ENCODE data around the gene TTC31.

The TTC31 gene

GRCh38 chr2:74498500-74499266 lies 15.8 kb downstream of the TTC31 start:
- peak overlapping the region in 1 of 5 donors; percentile 28 for H3K9ac ChIP-seq (ENCODE audit: low read length in 5 of 5)
- peaks cover 31 to 52% (median 39%) of the 10 kb centered on the region in 5 donors for H3K27me3 ChIP-seq (ENCODE audit: control insufficient read depth in 5 of 5, insufficient read depth in 4 of 5, low read length in 5 of 5)
- H3K4me3 ChIP-seq (ENCODE audit: low read depth in 1 of 5, low read length in 5 of 5) = peak overlapping the region; percentile 36 to 59 (median 52)
- no peaks in the 10 kb centered on the region for H3K9me3 ChIP-seq (ENCODE audit: control insufficient read depth in 5 of 5, low read length in 5 of 5)
- peaks cover 5 to 10% (median 8%) of the 10 kb centered on the region in 5 donors for H3K36me3 ChIP-seq (ENCODE audit: control insufficient read depth in 5 of 5, insufficient read depth in 5 of 5, low read length in 5 of 5)
- peaks cover under 1 to 48% (median 42%) of the 10 kb centered on the region in 5 donors for H3K4me1 ChIP-seq (ENCODE audit: control insufficient read depth in 5 of 5, insufficient read depth in 5 of 5, low read length in 5 of 5)
- no peak overlapping the region for H3K27ac ChIP-seq (ENCODE audit: low read depth, low read length)

- H3K9ac ChIP-seq (ENCODE audit: low read length in 5 of 5) = peak within 1 kb of the TSS in 1 of 5 donors; percentile 28
- peak within 1 kb of the TSS; percentile 36 to 59 (median 52) for H3K4me3 ChIP-seq (ENCODE audit: low read depth in 1 of 5, low read length in 5 of 5)
- peaks cover under 1 to 2% (median 1%) of the 10 kb centered on the region in 5 donors for H3K36me3 ChIP-seq (ENCODE audit: control insufficient read depth in 5 of 5, insufficient read depth in 5 of 5, low read length in 5 of 5)
- no peak within 1 kb of the TSS for H3K27ac ChIP-seq (ENCODE audit: low read depth, low read length)
- peaks cover 1 to 55% (median 49%) of the 10 kb centered on the region in 5 donors for H3K4me1 ChIP-seq (ENCODE audit: control insufficient read depth in 5 of 5, insufficient read depth in 5 of 5, low read length in 5 of 5)
- H3K27me3 ChIP-seq (ENCODE audit: control insufficient read depth in 5 of 5, insufficient read depth in 4 of 5, low read length in 5 of 5) = peaks cover 31 to 52% (median 39%) of the 10 kb centered on the region in 5 donors
- no peaks in the 10 kb centered on the region for H3K9me3 ChIP-seq (ENCODE audit: control insufficient read depth in 5 of 5, low read length in 5 of 5)
Measured at GRCh38 chr2:74499267-74499939, 16.5 kb downstream of the TTC31 start, which contains the start of gene LBX2. Gene LBX2 (minus strand): TSS chr2:74499603. CDS start chr2:74499537, 66 bp downstream.

DNA sequence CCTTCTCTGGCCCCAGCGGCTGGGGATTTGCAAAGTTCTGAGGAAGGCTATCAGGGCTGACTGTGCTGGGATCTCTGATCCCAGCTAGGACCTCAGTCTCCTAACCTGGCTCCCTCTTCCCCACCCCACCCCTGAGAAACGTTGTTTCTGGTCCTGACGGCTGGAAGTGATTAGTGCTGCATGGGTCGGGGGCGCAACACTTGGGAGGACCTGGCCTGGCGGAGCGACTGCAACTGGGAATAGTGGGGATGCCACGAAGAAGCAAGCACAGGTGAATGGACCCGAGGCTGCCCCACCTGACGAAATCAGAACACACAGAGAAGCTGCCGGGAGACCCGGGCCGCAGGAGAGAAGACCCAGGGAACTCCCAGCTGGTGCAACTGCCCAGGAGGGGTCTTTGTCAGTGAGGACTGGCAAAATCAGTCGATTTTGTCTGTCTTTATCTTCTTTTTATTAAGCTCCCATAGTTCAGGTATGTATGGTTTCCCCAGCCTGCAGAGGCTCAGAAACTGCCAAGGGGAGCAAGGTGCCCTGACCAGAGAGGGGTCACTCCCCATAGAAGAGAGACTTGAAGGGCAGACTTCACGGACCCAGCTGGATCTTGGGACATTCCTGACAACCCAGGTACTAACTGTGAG lies 17.2 kb downstream of the TTC31 start:
- no peak overlapping the region for H3K27ac ChIP-seq (ENCODE audit: low read depth, low read length)
- peaks cover 0 to 5% (median 2%) of the 10 kb centered on the region in 5 donors for H3K36me3 ChIP-seq (ENCODE audit: control insufficient read depth in 5 of 5, insufficient read depth in 5 of 5, low read length in 5 of 5)
- peaks cover 31 to 52% (median 39%) of the 10 kb centered on the region in 5 donors for H3K27me3 ChIP-seq (ENCODE audit: control insufficient read depth in 5 of 5, insufficient read depth in 4 of 5, low read length in 5 of 5)
- no peak overlapping the region for H3K9ac ChIP-seq (ENCODE audit: low read length in 5 of 5)
- no peaks in the 10 kb centered on the region for H3K9me3 ChIP-seq (ENCODE audit: control insufficient read depth in 5 of 5, low read length in 5 of 5)
- H3K4me1 ChIP-seq (ENCODE audit: control insufficient read depth in 5 of 5, insufficient read depth in 5 of 5, low read length in 5 of 5) = peaks cover 1 to 60% (median 55%) of the 10 kb centered on the region in 5 donors
- no peak overlapping the region for H3K4me3 ChIP-seq (ENCODE audit: low read depth in 1 of 5, low read length in 5 of 5)

- H3K9ac ChIP-seq (ENCODE audit: low read length in 5 of 5) = no peak overlapping the region
- no peak overlapping the region for H3K27ac ChIP-seq (ENCODE audit: low read depth, low read length)
- H3K4me3 ChIP-seq (ENCODE audit: low read depth in 1 of 5, low read length in 5 of 5) = no peak overlapping the region
- H3K9me3 ChIP-seq (ENCODE audit: control insufficient read depth in 5 of 5, low read length in 5 of 5) = no peaks in the 10 kb centered on the region
- H3K27me3 ChIP-seq (ENCODE audit: control insufficient read depth in 5 of 5, insufficient read depth in 4 of 5, low read length in 5 of 5) = peaks cover 31 to 52% (median 39%) of the 10 kb centered on the region in 5 donors
- H3K4me1 ChIP-seq (ENCODE audit: control insufficient read depth in 5 of 5, insufficient read depth in 5 of 5, low read length in 5 of 5) = peaks cover 1 to 65% (median 60%) of the 10 kb centered on the region in 5 donors
- peaks cover 0 to 10% (median 7%) of the 10 kb centered on the region in 5 donors for H3K36me3 ChIP-seq (ENCODE audit: control insufficient read depth in 5 of 5, insufficient read depth in 5 of 5, low read length in 5 of 5)
Measured at GRCh38 chr2:74500578-74500946, 17.7 kb downstream of the TTC31 start.

- peaks cover 4 to 72% (median 68%) of the 10 kb centered on the region in 5 donors for H3K4me1 ChIP-seq (ENCODE audit: control insufficient read depth in 5 of 5, insufficient read depth in 5 of 5, low read length in 5 of 5)
- no peaks in the 10 kb centered on the region for H3K9me3 ChIP-seq (ENCODE audit: control insufficient read depth in 5 of 5, low read length in 5 of 5)
- no peak overlapping the region for H3K9ac ChIP-seq (ENCODE audit: low read length in 5 of 5)
- H3K4me3 ChIP-seq (ENCODE audit: low read depth in 1 of 5, low read length in 5 of 5) = peak overlapping the region in 2 of 5 donors; percentile 84 to 87
- peaks cover 31 to 52% (median 39%) of the 10 kb centered on the region in 5 donors for H3K27me3 ChIP-seq (ENCODE audit: control insufficient read depth in 5 of 5, insufficient read depth in 4 of 5, low read length in 5 of 5)
- peaks cover 0 to 14% (median 11%) of the 10 kb centered on the region in 5 donors for H3K36me3 ChIP-seq (ENCODE audit: control insufficient read depth in 5 of 5, insufficient read depth in 5 of 5, low read length in 5 of 5)
- no peak overlapping the region for H3K27ac ChIP-seq (ENCODE audit: low read depth, low read length)
Measured at GRCh38 chr2:74501335-74502071, 18.6 kb downstream of the TTC31 start.

DNA sequence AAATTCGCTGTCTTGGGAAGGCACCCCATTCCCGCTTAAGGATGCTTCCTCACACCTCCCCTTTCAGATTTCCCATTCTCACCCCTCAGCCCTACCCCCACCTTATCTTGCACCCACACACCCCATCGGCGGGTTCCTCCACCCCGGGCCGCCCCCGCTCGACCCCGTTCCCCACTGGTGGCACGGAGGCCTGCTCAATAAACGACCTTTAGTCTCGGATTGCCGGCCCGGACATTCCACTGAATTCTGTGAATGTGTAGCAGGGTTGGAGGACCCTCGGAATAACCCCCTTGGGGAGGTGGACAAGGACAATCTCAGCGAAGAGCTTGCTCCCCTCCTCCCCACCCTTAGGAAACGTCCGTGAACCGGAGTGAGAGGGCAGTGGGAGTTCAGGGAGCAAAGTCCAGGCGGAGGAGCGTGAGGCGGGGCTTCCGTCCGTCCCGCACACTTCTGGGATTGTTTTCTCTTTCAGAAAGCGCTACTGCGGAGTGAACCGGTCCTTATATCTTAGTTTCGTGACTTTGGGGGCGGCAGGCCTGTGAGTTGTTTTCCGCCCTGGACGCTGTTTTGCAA lies 19.4 kb downstream of the TTC31 start:
- Histone ChIP-seq H3K27ac (ENCODE audit: low read depth, low read length) (peak overlapping the region; percentile 88), H3K4me1 (ENCODE audit: control insufficient read depth in 5 of 5, insufficient read depth in 5 of 5, low read length in 5 of 5) (peaks cover 6 to 78% (median 75%) of the 10 kb centered on the region in 5 donors), H3K9ac (ENCODE audit: low read length in 5 of 5) (peak overlapping the region; percentile 48 to 90 (median 84)), H3K4me3 (ENCODE audit: low read depth in 1 of 5, low read length in 5 of 5) (peak overlapping the region; percentile 81 to 87 (median 84)), H3K27me3 (ENCODE audit: control insufficient read depth in 5 of 5, insufficient read depth in 4 of 5, low read length in 5 of 5) (peaks cover 31 to 50% (median 34%) of the 10 kb centered on the region in 5 donors), H3K36me3 (ENCODE audit: control insufficient read depth in 5 of 5, insufficient read depth in 5 of 5, low read length in 5 of 5) (peaks cover 0 to 14% (median 11%) of the 10 kb centered on the region in 5 donors), H3K9me3 (ENCODE audit: control insufficient read depth in 5 of 5, low read length in 5 of 5) (no peaks in the 10 kb centered on the region)

DNA sequence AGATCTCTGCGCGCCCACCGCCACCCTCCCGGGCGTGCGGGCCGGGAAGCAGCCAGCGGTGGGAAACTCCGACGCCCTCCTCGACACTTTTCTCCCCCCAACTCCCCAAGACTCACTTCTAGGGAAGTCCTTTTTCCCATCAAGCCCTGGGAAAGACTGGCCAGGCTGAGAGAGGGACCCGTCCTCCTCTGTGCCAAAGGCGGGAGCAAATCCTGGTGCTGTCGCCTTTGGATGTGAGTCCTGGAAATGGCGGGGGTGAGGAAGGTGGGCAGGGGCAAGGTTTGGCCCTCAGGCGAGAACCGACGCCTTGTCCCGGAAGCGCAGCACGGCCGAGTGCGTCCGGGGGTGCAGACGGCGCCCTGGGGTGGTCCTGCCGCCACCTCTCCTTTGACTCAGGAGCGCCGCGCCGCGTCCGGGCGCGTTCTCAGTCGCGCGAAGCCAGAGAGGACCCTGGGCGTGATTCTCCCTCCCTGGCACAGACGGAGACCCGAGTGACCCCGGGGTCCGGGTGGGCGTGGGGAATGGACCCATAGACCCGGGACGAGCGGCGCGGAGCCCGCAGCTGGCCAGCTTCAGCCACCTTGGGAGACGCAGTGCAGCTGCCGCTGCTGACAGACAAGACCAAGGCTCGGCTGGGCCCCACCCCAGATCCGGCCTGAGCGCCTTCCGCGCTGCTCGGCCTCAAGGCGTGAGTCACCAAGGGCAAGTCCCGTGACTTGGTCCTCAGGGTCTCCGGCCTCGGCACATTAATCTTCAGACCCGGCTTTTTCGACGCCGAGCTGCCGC lies 20.0 kb downstream of the TTC31 start:
- Histone ChIP-seq H3K27ac (ENCODE audit: low read depth, low read length) (peak overlapping the region; percentile 88), H3K27me3 (ENCODE audit: control insufficient read depth in 5 of 5, insufficient read depth in 4 of 5, low read length in 5 of 5) (peaks cover 25 to 43% (median 29%) of the 10 kb centered on the region in 5 donors), H3K4me1 (ENCODE audit: control insufficient read depth in 5 of 5, insufficient read depth in 5 of 5, low read length in 5 of 5) (peaks cover 6 to 74% (median 73%) of the 10 kb centered on the region in 5 donors), H3K9ac (ENCODE audit: low read length in 5 of 5) (peak overlapping the region; percentile 48 to 90 (median 84)), H3K4me3 (ENCODE audit: low read depth in 1 of 5, low read length in 5 of 5) (peak overlapping the region; percentile 81 to 87 (median 84)), H3K36me3 (ENCODE audit: control insufficient read depth in 5 of 5, insufficient read depth in 5 of 5, low read length in 5 of 5) (peaks cover 0 to 14% (median 11%) of the 10 kb centered on the region in 5 donors), H3K9me3 (ENCODE audit: control insufficient read depth in 5 of 5, low read length in 5 of 5) (no peaks in the 10 kb centered on the region)

DNA sequence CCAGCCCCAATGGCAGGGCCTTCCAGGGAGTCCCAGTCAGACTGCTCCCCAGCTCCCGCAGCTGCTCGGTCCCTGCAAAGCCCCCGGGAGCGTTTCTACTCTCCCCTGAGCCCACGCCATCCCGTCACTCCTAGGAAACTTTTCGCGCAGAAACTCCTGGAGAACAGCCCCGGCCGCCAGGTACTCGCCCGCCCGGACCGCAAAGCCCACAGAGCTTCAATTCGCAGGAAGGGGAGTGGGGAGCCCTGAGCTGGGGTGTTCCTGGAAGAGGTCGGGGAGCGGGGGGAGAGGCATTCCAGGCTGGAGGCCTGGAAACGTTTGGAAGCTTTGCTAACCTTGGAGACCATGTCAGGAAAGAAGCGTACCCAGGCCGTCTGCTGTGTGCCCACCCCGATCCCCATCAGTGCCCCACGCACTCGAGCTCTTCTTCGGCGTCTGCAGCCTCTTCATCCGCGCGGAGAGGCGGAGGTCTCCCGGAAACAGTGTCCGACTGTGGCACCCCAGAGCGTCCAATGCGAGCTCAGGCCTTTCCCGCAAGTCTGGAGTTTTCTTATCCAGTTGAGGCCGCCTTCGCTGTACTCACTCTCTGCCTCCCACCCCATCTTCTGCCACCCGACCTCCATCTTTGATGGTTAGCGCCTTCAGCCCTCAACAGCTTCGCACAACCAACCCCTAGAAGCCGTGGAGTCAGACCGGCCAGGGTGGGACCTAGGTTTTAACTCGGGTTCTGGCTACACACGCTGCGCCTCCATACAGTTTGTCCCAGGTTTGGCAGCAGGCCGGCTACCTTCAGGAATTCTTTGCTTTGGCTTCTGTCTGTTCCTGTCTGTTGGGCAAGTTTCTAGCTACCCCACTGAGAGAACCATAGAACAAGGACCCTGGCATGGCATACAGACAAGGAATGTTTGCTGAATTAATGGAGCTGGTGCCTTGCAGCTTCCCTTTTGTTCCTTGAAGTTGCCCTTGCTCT lies 20.9 kb downstream of the TTC31 start:
- Histone ChIP-seq H3K4me1 (ENCODE audit: control insufficient read depth in 5 of 5, insufficient read depth in 5 of 5, low read length in 5 of 5) (peaks cover 6 to 71% (median 69%) of the 10 kb centered on the region in 5 donors), H3K9ac (ENCODE audit: low read length in 5 of 5) (peak overlapping the region; percentile 48 to 90 (median 84)), H3K9me3 (ENCODE audit: control insufficient read depth in 5 of 5, low read length in 5 of 5) (no peaks in the 10 kb centered on the region), H3K27me3 (ENCODE audit: control insufficient read depth in 5 of 5, insufficient read depth in 4 of 5, low read length in 5 of 5) (peaks cover 16 to 34% (median 20%) of the 10 kb centered on the region in 5 donors), H3K27ac (ENCODE audit: low read depth, low read length) (peak overlapping the region; percentile 88), H3K4me3 (ENCODE audit: low read depth in 1 of 5, low read length in 5 of 5) (peak overlapping the region; percentile 74 to 87 (median 83)), H3K36me3 (ENCODE audit: control insufficient read depth in 5 of 5, insufficient read depth in 5 of 5, low read length in 5 of 5) (peaks cover 0 to 14% (median 11%) of the 10 kb centered on the region in 5 donors)
